Measurements from ENCODE around the gene KIF25. TPM values are rescaled to one million over a fixed set of nuclear protein-coding genes. Genes with fewer than 3 reads are reported as not detected.

Gene KIF25
- total RNA-seq, 2 donors from 2014 or later, result 0.28 to 0.82 TPM

- intact Hi-C loops (cut with DNase I), result no loop called here
- no peak overlapping the region for H3K27ac ChIP-seq
- no peak for TF ChIP-seq CTCF (IDR thresholded peaks at IDR 0.05)
- TF ChIP-seq POLR2AphosphoS5 (IDR thresholded peaks at IDR 0.05), result no peak
- no peak for TF ChIP-seq POLR2A (IDR thresholded peaks at IDR 0.05)
- no peaks in the 10 kb centered on the region for H3K36me3 ChIP-seq
- no peaks in the 10 kb centered on the region for H3K27me3 ChIP-seq (replicated peaks; ENCODE audit: insufficient read depth)
- 80% methylated on average over 27 of the region's 27 CpGs for WGBS
- H3K4me1 ChIP-seq (replicated peaks), result no peaks in the 10 kb centered on the region
- no peak overlapping the region for H3K4me3 ChIP-seq
- no peak for DNase-seq (ENCODE audit: low spot score)
- H3K9me3 ChIP-seq, result no peaks in the 10 kb centered on the region
These were observed 52.9 kb downstream of the KIF25 start for GRCh38 chr6:168050225-168050880.

DNA sequence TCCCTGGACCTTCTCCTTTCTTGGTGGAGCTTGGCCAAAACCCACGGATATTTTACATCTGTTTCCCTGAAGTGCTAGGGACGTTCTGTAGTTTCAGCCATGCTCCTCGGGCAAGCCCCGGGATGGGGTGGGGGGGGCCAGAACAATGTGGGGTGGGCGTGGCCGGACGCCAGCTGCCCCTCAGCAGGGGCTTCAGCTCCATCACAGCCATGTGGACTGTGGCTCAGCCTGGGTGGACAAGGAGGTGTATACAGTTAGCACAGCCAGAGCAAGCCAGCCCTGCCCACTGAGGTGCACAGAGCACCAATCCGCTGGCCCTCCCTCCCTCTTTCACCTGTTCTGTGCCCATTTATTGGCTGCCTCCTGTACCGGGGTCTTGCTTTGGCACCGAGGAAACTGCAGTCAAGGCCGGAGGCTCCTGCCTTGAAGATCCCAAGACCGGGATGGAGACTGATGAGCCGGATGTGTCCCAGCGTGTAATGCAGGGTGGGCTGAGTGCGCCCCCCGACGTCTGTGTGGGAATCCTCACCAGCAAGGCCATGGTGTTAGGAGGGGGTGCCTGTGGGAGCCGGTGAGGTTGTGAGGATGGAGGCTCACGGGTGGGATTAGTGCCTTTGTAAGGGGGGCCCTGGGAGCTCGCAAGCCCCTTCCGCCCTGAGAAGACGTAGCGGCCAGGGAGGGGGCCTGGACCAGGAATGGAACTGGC, 53.6 kb downstream of the KIF25 start:
- Histone ChIP-seq H3K36me3 (no peaks in the 10 kb centered on the region), H3K9me3 (no peaks in the 10 kb centered on the region), H3K27ac (no peak overlapping the region), H3K4me1 (replicated peaks) (no peaks in the 10 kb centered on the region), H3K27me3 (replicated peaks; ENCODE audit: insufficient read depth) (no peaks in the 10 kb centered on the region), H3K4me3 (no peak overlapping the region)
- WGBS, result 69% methylated on average over 20 of the region's 23 CpGs
- no peak for DNase-seq (ENCODE audit: low spot score)
- intact Hi-C loops (cut with DNase I), result no loop called here
- TF ChIP-seq POLR2A (IDR thresholded peaks at IDR 0.05) (no peak), POLR2AphosphoS5 (IDR thresholded peaks at IDR 0.05) (no peak), CTCF (IDR thresholded peaks at IDR 0.05) (no peak)

GRCh38 chr6:168051648-168052047, 54.2 kb downstream of the KIF25 start:
- H3K36me3 ChIP-seq, result no peaks in the 10 kb centered on the region
- WGBS, result 98% methylated on average over 5 of the region's 9 CpGs
- H3K9me3 ChIP-seq, result no peaks in the 10 kb centered on the region
- no peaks in the 10 kb centered on the region for H3K27me3 ChIP-seq (replicated peaks; ENCODE audit: insufficient read depth)
- H3K4me3 ChIP-seq, result no peak overlapping the region
- no peaks in the 10 kb centered on the region for H3K4me1 ChIP-seq (replicated peaks)
- TF ChIP-seq POLR2A (IDR thresholded peaks at IDR 0.05) (no peak), POLR2AphosphoS5 (IDR thresholded peaks at IDR 0.05) (no peak), CTCF (IDR thresholded peaks at IDR 0.05) (no peak)
- H3K27ac ChIP-seq, result no peak overlapping the region
- no peak for DNase-seq (ENCODE audit: low spot score)
- intact Hi-C loops (cut with DNase I), result no loop called here

GRCh38 chr6:168052291-168052891, 54.9 kb downstream of the KIF25 start:
- H3K27me3 ChIP-seq (replicated peaks; ENCODE audit: insufficient read depth), result no peaks in the 10 kb centered on the region
- no peak for DNase-seq (ENCODE audit: low spot score)
- intact Hi-C loops (cut with DNase I), result no loop called here
- no peak overlapping the region for H3K27ac ChIP-seq
- no peaks in the 10 kb centered on the region for H3K4me1 ChIP-seq (replicated peaks)
- H3K36me3 ChIP-seq, result no peaks in the 10 kb centered on the region
- H3K9me3 ChIP-seq, result no peaks in the 10 kb centered on the region
- TF ChIP-seq POLR2A (IDR thresholded peaks at IDR 0.05) (no peak), POLR2AphosphoS5 (IDR thresholded peaks at IDR 0.05) (no peak)
- H3K4me3 ChIP-seq, result no peak overlapping the region
- WGBS, result 98% methylated on average over 26 of the region's 26 CpGs

- 88% methylated on average over 37 of the region's 38 CpGs for WGBS
- no peak for DNase-seq (ENCODE audit: low spot score)
- H3K27ac ChIP-seq, result no peak overlapping the region
- H3K4me3 ChIP-seq, result no peak overlapping the region
- no peak for TF ChIP-seq POLR2A (IDR thresholded peaks at IDR 0.05)
- no peak for TF ChIP-seq POLR2AphosphoS5 (IDR thresholded peaks at IDR 0.05)
- no peak for TF ChIP-seq CTCF (IDR thresholded peaks at IDR 0.05)
- H3K27me3 ChIP-seq (replicated peaks; ENCODE audit: insufficient read depth), result no peaks in the 10 kb centered on the region
- H3K9me3 ChIP-seq, result no peaks in the 10 kb centered on the region
- intact Hi-C loops (cut with DNase I), result no loop called here
- H3K4me1 ChIP-seq (replicated peaks), result no peaks in the 10 kb centered on the region
- no peaks in the 10 kb centered on the region for H3K36me3 ChIP-seq
These were observed 55.9 kb downstream of the KIF25 start for GRCh38 chr6:168053086-168053956.
